ENCODE results near the gene POPDC3. TPM values are rescaled to one million over a fixed set of nuclear protein-coding genes. Genes with fewer than 3 reads are reported as not detected.
"Not testable (repeated sequence)": the region's sequence is repeated elsewhere in the genome, so short reads cannot be mapped to it uniquely, and the experiment has no call there.

The POPDC3 gene
- total RNA-seq, 1 experiment from 2014 or later: 5.7 TPM

- Histone ChIP-seq H2BK20ac (ENCODE audit: low read depth, low read length, poor library complexity, severe bottlenecking) (no peak overlapping the region), H3K23me2 (ENCODE audit: insufficient read length, low read depth, low read length, poor library complexity, severe bottlenecking) (no peaks in the 10 kb centered on the region), H2BK5ac (ENCODE audit: insufficient read length, low read length) (no peak overlapping the region), H4K91ac (ENCODE audit: insufficient read length, low read depth, low read length) (no peak overlapping the region), H2BK120ac (ENCODE audit: low read depth, low read length, poor library complexity, severe bottlenecking) (no peak overlapping the region), H4K20me1 (ENCODE audit: control insufficient read depth, insufficient read depth, insufficient read length) (no peaks in the 10 kb centered on the region), H2AFZ (ENCODE audit: low read length) (no peak overlapping the region), H3K23ac (ENCODE audit: insufficient read length, low read depth, low read length) (no peak overlapping the region), H3K56ac (ENCODE audit: insufficient read length, low read depth, low read length) (no peak overlapping the region), H2BK12ac (ENCODE audit: insufficient read length, low read depth, low read length) (no peak overlapping the region), H2AK5ac (ENCODE audit: insufficient read length, low read length) (no peak overlapping the region), H2BK15ac (ENCODE audit: low read depth, low read length) (no peak overlapping the region), H4K5ac (ENCODE audit: insufficient read length, low read depth, low read length) (no peak overlapping the region), H3K27me3 (ENCODE audit: insufficient read depth, low read length) (no peaks in the 10 kb centered on the region), H4K8ac (replicated peaks; ENCODE audit: insufficient read length, low read depth, low read length) (no peak overlapping the region), H3K9ac (ENCODE audit: extremely low read depth, insufficient read length, low read length) (no peak overlapping the region), H3K4me2 (ENCODE audit: insufficient read depth, insufficient read length, low read length) (no peak overlapping the region), H3K4me1 (ENCODE audit: insufficient read depth, low read length) (no peaks in the 10 kb centered on the region), H3K9me3 (ENCODE audit: control insufficient read depth, low read depth, low read length) (no peaks in the 10 kb centered on the region), H3K79me2 (ENCODE audit: insufficient read depth, low read length) (no peaks in the 10 kb centered on the region), H3K14ac (ENCODE audit: insufficient read depth, low read length) (no peak overlapping the region), H3K18ac (ENCODE audit: insufficient read length, low read depth, low read length) (no peak overlapping the region), H3K79me1 (ENCODE audit: insufficient read depth, low read depth, low read length, poor library complexity, severe bottlenecking) (no peaks in the 10 kb centered on the region), H3K27ac (ENCODE audit: insufficient read length, low read depth, low read length) (no peak overlapping the region), H3K4ac (ENCODE audit: low read depth, low read length) (no peak overlapping the region), H3T11ph (ENCODE audit: low read length) (no peak overlapping the region)
- Mint-ChIP-seq H3K4me3 (no peak overlapping the region), H3K27me3 (ENCODE audit: low read depth) (peaks cover 3% of the 10 kb centered on the region; the same call in 1 of the 2 replicates), H3K4me1 (no peaks in the 10 kb centered on the region), H3K9me3 (no peaks in the 10 kb centered on the region), H3K36me3 (ENCODE audit: insufficient read depth in 1 of 3, low read depth in 3 of 3) (no peaks in the 10 kb centered on the region), H3K27ac (no peak overlapping the region; a peak in 1 of 7 replicates)
- no CpG with 5 or more reads among the region's 5 CpGs for WGBS (ENCODE audit: extremely low coverage, insufficient read length, low lambda C conversion rate)
- DNase-seq: no peak
- TF ChIP-seq CTCF (conservative IDR thresholded peaks at IDR 0.05): no peak
Observed at GRCh38 chr6:105220186-105220585, 40.4 kb upstream of the POPDC3 start.

GRCh38 chr6:105219218-105219617 is 39.4 kb upstream of the POPDC3 start:
- H3K36me3 Mint-ChIP-seq (ENCODE audit: insufficient read depth in 1 of 3, low read depth in 3 of 3); H2BK5ac ChIP-seq (ENCODE audit: insufficient read length, low read length): not testable (repeated sequence)

More at GRCh38 chr6:105219218-105219617, 39.4 kb upstream of the POPDC3 start:
- not testable (repeated sequence) for H3T11ph ChIP-seq (ENCODE audit: low read length); H3K4me2 ChIP-seq (ENCODE audit: insufficient read depth, insufficient read length, low read length); H3K9ac ChIP-seq (ENCODE audit: extremely low read depth, insufficient read length, low read length); H3K14ac ChIP-seq (ENCODE audit: insufficient read depth, low read length); DNase-seq; H3K27me3 Mint-ChIP-seq (ENCODE audit: low read depth); H3K9me3 ChIP-seq (ENCODE audit: control insufficient read depth, low read depth, low read length); H3K9me3 Mint-ChIP-seq; H3K4me1 Mint-ChIP-seq; H3K23ac ChIP-seq (ENCODE audit: insufficient read length, low read depth, low read length); H3K18ac ChIP-seq (ENCODE audit: insufficient read length, low read depth, low read length); H2AK5ac ChIP-seq (ENCODE audit: insufficient read length, low read length); H2BK20ac ChIP-seq (ENCODE audit: low read depth, low read length, poor library complexity, severe bottlenecking); H3K27ac ChIP-seq (ENCODE audit: insufficient read length, low read depth, low read length); H2BK12ac ChIP-seq (ENCODE audit: insufficient read length, low read depth, low read length); H2BK120ac ChIP-seq (ENCODE audit: low read depth, low read length, poor library complexity, severe bottlenecking); H4K20me1 ChIP-seq (ENCODE audit: control insufficient read depth, insufficient read depth, insufficient read length); H3K79me2 ChIP-seq (ENCODE audit: insufficient read depth, low read length); H3K79me1 ChIP-seq (ENCODE audit: insufficient read depth, low read depth, low read length, poor library complexity, severe bottlenecking); H2AFZ ChIP-seq (ENCODE audit: low read length); H3K27ac Mint-ChIP-seq; H3K56ac ChIP-seq (ENCODE audit: insufficient read length, low read depth, low read length); H3K27me3 ChIP-seq (ENCODE audit: insufficient read depth, low read length); H4K91ac ChIP-seq (ENCODE audit: insufficient read length, low read depth, low read length); H3K23me2 ChIP-seq (ENCODE audit: insufficient read length, low read depth, low read length, poor library complexity, severe bottlenecking); H2BK15ac ChIP-seq (ENCODE audit: low read depth, low read length); H3K4me3 Mint-ChIP-seq; H3K4ac ChIP-seq (ENCODE audit: low read depth, low read length); H3K4me1 ChIP-seq (ENCODE audit: insufficient read depth, low read length); H4K8ac ChIP-seq (replicated peaks; ENCODE audit: insufficient read length, low read depth, low read length); H4K5ac ChIP-seq (ENCODE audit: insufficient read length, low read depth, low read length)
- WGBS (ENCODE audit: extremely low coverage, insufficient read length, low lambda C conversion rate): no CpG with 5 or more reads among the region's 9 CpGs
